Hindlimb muscle (tissue), 1 donor: ENCODE results near the gene MRC2. TPM values are rescaled to one million over a fixed set of nuclear protein-coding genes. Genes with fewer than 3 reads are reported as not detected.
A peak's percentile ranks its signal among the peaks of the same experiment; 100 is the strongest.
"Not testable (repeated sequence)": the region's sequence is repeated elsewhere in the genome, so short reads cannot be mapped to it uniquely, and the experiment has no call there.

Experiments
- DNase-seq: peaks from one replicate; pipeline ENCODE4 v3.0.0-alpha.2; 2013
- polyA plus RNA-seq: library from polyadenylated mRNA; unstranded; fragments of 120-200 nt; gene quantifications from one replicate; pipeline ENCODE4 v1.2.1, GENCODE V29; 2013; ENCODE audit not compliant: insufficient read length

The MRC2 gene, protein sequence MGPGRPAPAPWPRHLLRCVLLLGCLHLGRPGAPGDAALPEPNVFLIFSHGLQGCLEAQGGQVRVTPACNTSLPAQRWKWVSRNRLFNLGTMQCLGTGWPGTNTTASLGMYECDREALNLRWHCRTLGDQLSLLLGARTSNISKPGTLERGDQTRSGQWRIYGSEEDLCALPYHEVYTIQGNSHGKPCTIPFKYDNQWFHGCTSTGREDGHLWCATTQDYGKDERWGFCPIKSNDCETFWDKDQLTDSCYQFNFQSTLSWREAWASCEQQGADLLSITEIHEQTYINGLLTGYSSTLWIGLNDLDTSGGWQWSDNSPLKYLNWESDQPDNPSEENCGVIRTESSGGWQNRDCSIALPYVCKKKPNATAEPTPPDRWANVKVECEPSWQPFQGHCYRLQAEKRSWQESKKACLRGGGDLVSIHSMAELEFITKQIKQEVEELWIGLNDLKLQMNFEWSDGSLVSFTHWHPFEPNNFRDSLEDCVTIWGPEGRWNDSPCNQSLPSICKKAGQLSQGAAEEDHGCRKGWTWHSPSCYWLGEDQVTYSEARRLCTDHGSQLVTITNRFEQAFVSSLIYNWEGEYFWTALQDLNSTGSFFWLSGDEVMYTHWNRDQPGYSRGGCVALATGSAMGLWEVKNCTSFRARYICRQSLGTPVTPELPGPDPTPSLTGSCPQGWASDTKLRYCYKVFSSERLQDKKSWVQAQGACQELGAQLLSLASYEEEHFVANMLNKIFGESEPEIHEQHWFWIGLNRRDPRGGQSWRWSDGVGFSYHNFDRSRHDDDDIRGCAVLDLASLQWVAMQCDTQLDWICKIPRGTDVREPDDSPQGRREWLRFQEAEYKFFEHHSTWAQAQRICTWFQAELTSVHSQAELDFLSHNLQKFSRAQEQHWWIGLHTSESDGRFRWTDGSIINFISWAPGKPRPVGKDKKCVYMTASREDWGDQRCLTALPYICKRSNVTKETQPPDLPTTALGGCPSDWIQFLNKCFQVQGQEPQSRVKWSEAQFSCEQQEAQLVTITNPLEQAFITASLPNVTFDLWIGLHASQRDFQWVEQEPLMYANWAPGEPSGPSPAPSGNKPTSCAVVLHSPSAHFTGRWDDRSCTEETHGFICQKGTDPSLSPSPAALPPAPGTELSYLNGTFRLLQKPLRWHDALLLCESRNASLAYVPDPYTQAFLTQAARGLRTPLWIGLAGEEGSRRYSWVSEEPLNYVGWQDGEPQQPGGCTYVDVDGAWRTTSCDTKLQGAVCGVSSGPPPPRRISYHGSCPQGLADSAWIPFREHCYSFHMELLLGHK (N-terminal part only)
- 134 TPM for polyA plus RNA-seq

GRCh38 chr17:62627219-62627903 is at the start of gene MRC2:
MRC2 (plus strand) TSS chr17:62627670; CDS start chr17:62627803, 133 bp downstream.
- DNase-seq: peak; percentile 89

- DNase-seq: no peak
These were observed 48.5 kb upstream of the MRC2 start for GRCh38 chr17:62578757-62579487.

DNA sequence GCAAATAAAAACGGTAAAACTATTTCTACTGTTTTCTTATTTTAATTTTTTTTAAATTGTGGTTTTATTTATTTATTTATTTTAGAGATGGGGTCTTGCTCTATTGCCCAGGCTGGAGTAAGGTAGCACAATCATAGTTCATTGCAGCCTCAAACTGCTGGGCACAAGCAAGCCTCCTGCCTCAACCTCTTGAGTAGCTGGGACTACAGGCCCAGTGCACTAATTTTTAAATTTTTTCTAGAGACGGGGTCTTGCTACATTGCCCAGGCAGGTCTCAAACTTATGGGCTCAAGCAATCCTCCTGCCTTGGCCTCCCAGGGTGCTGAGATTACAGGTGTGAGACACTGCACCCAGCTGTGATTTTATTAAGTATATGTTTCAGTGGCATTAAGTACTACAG is 46.5 kb upstream of the MRC2 start:
- no peak for DNase-seq

DNA sequence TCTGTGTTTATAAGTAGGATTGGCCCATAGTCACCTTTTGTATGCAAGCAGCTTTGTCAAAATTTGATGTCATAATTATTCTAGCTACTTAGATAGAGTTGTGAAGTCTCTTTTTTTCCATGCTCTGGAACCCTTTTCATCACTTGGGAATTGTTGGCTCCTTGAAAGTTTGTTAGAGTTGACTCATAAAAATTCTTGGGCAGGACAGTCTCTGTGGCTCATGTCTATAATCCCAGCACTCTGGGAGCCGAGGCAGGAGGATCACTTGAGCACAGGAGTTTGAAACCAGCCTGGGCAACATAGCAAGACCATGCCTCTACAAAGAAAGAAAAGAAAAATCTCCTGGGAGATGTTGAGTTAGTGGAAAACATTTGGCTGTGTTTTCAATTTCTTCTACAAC is 45.7 kb upstream of the MRC2 start:
- no peak for DNase-seq

DNA sequence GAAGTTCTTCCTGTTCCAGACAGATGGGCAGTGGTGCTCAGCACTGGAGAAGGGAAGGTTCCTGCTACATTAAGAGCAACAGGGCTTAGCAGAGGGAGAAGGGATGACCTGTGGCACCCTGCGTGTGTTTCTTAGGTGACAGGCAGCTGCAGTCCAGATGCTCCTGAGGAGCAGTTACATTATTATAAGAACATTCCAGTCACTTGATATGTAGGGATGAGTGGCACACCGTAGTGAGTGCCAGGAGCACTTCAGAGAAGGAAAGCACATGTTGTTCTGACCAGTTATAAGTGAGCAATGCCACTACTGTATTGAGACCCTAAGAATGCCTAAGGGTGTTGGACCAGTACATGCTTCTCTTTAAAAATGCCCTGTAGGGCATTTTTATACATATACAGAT is 39.9 kb upstream of the MRC2 start:
- no peak for DNase-seq

DNA sequence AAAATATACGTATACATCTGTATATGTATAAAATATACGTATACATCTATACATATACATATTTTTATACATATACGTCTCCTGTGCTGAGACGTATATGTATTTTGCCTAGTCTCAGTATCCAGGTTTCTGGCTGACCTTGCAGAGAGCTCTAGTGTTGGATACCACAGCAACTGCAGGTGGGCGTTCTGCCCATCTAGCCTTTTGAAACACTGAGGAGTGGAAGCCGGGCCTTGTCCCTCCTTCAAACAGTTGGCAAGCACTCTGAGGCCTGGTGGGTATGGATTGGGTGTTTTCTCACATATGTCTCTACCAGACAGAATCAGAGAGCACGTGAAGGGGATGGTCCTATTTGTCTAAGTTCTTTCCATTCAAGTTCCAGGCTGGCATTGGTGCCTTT is 39.4 kb upstream of the MRC2 start:
- peak; percentile 8 for DNase-seq

DNA sequence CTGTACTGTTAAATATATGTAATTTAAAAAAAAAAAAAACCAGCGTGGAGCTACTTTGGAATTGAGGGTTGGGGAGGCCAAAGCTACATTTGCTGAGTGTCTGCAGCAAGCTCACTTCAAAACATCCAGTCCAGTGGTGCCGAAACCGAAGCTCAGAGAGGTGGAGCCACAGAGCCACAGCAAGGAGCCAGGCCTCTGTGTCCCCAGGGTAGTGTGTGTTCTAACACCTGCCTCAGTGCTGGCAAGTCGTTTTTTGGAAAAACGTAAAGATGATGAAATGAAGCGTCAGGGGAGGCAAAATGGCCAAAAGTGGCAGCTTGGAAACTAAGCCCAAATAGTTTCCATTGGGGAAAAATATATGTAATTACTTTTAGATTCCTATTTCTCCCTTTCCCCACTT is 36.1 kb upstream of the MRC2 start:
- peak; percentile 78 for DNase-seq

DNA sequence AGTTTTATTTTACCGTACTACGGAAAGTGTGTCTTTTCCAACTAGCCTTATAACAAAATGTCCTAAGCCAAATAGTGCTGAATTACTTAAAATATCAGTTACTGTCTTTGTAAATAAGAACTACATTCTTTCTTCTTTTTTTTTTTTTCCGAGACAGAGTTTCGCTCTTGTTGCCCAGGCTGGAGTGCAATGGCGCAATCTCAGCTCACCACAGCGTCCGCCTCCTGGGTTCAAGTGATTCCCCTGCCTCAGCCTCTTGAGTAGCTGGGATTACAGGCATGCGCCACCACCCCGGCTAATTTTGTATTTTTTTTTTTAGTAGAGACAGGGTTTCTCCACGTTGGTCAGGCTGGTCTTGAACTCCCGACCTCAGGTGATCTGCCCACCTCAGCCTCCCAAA is 35.6 kb upstream of the MRC2 start:
- DNase-seq: not testable (repeated sequence)

DNA sequence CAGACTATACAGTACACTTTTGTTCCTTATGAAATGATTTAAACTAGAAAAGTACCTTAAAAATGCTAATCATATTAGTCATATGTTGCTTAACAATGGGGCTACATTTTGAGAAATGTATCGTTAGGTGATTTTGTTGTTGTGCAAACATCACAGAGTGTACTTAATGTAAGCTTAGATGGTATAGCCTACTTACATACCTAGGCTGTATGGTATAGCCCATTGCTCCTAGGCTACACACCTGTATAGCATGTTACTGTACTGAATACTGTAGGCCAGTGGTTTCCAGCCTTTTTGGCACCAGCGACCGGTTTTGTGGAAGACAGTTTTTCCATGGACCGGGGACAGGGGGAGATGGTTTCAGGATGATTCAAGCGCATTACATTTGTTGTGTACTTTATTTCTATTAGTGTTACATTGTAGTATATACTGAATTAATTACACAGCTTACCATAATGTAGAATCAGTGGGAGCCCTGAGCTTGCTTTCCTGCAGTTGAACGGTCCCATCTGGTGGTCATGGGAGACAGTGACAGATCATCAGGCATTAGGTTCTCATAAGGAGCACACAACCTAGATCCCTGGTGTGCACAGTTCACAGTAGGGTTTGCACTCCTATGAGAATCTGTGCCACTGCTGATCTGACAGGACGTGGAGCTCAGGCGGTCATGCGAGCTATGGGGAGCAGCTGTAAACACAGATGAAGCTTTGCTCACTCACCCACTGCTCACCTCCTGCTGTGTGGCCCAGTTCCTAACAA is 35.0 kb upstream of the MRC2 start:
- no peak for DNase-seq

GRCh38 chr17:62595484-62595883 is 32.0 kb upstream of the MRC2 start:
- DNase-seq: no peak

DNA sequence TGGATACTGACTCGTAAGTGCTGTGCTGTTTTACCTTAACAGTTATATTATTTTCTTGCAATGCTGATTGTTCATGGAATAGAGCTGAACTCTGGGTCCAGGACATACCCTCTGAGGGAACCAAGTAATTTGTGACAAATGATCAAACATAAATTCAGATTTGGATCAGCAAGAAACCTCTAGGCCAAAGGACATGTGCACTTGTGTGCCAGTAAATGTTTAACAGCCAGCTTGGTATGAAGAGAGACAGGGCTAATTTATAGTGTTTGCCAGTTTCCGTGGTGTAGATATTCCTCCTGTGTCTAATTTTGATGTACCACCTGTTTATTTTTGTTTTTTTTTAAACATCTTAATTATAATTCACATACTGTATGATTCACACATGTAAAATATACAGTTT is 30.8 kb upstream of the MRC2 start:
- no peak for DNase-seq

GRCh38 chr17:62597150-62597549 is 30.3 kb upstream of the MRC2 start:
- no peak for DNase-seq

DNA sequence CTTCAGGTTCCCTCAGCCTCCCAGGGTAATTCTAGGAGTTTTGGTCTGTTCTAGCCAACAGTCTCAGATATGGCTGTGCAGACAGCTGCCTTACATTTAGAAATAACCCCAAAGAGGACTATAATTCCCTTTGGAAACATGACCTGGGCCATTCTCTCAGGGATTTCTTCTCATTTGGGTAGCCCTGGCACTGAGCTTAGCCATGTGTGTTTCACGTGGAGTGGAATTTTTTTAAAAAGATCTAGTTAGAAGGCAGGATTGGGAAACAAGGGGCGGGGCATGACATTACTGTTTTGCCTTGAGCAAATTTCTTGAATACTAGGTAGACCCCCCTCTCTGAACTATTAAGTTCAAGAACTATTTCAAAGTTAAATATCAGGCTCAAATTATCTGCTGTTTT is 29.6 kb upstream of the MRC2 start:
- DNase-seq: no peak

DNA sequence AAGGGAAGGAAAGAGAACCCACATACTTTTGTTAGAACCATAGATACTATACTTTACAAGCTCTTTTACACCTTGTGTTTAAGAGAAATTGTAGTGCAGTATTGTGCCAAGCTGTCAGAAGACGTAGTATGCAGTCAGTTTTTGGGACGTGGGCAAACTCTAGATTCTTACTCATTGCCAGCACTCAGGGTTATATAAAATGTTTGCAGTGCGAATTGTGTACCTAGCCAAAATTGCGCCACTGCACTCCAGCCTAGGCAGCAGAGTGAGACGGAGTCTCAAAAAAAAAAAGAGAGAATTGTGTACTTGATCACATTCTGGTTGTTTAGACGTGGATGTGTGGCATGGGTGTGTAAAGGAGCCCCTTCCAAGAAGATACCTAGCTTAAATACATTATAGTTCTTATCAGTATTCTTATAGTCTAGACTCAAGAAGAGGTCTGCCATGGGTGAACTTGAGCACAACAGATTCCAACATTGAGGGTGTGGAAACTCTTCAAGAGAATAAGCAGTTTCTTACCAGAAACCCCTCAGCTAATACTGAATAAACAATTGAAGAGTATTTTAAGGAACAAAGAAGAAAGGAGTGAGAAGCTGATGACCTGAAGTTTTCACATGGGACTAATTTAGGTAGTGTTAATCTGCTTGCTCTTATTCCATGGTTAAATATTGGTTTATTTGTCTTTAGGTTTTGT is 27.4 kb upstream of the MRC2 start:
- DNase-seq: no peak

- no peak for DNase-seq
These were observed 26.7 kb upstream of the MRC2 start for GRCh38 chr17:62600805-62601204.

- peak; percentile 59 for DNase-seq
These were observed 26.0 kb upstream of the MRC2 start for GRCh38 chr17:62601471-62601870.

DNA sequence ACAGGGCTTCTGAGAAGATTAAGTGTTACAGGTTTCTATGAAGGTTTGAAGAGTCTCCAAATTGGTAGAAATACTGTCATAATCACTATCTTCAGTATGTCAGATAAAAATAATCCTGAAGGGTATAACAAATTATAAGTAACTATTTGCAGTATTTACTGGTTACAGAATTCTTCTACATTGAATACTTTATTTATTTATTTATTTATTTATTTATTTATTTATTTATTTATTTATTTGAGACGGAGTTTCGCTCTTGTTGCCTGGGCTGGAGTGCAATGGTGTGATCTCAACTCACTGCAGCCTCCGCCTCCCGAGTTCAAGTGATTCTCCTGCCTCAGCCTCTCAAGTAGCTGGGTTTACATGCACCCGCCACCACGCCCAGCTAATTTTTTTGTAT is 23.7 kb upstream of the MRC2 start:
- DNase-seq: not testable (repeated sequence)

- no peak for DNase-seq
These were observed 21.9 kb upstream of the MRC2 start for GRCh38 chr17:62605588-62605987.

DNA sequence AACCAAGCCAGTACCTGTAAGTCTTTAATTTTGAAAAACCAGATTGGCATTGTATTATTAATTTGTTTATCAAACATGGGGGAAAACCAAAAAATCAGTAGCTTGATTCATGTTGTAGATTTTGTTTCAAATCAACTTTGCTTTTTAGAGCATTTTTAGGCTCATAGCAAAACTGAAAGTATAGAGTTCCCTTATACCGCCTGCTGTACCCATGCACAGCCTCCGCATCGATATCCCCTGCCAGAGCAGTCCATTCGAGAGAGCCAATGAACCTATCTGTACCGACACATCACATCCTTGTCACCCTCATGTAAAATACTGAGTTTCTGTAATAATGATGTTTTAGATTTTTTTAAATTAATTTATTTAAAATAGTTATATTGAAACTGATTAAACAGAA is 16.2 kb upstream of the MRC2 start:
- DNase-seq: no peak

DNA sequence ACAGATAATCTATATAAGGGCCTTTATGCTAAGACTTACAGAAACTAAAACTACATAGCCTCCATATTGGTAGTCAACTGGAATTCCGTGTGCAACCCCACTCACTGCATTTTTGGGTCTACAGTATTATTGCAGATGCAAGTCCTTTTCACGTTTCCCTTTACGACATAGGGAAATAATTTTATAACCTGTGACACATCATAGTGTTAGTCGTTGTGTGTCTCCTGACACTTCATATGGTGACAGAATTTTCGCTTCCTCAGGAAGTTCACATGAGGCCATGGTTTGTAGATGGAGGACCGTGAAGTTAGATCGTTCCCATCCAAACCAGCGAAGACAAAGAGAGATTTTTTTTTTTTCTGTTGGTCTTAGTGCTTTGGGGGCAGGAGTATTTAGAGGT is 15.7 kb upstream of the MRC2 start:
- no peak for DNase-seq
